GM21737 (cell line): ENCODE measurements around the gene CEP170B.

Source experiments
- ATAC-seq: cut with Tn5 transposase; IDR thresholded peaks from one replicate; pipeline ENCODE4 v1.9.1; 2021; ENCODE audit warnings: mild to moderate bottlenecking, moderate library complexity; ENCODE audit not compliant: unreplicated experiment

Gene CEP170B

GRCh38 chr14:104866451-104867370 lies 1.6 kb downstream of the CEP170B start:
- ATAC-seq = no peak

- ATAC-seq = no peak
Observed at GRCh38 chr14:104867371-104868059, 2.4 kb downstream of the CEP170B start.

DNA sequence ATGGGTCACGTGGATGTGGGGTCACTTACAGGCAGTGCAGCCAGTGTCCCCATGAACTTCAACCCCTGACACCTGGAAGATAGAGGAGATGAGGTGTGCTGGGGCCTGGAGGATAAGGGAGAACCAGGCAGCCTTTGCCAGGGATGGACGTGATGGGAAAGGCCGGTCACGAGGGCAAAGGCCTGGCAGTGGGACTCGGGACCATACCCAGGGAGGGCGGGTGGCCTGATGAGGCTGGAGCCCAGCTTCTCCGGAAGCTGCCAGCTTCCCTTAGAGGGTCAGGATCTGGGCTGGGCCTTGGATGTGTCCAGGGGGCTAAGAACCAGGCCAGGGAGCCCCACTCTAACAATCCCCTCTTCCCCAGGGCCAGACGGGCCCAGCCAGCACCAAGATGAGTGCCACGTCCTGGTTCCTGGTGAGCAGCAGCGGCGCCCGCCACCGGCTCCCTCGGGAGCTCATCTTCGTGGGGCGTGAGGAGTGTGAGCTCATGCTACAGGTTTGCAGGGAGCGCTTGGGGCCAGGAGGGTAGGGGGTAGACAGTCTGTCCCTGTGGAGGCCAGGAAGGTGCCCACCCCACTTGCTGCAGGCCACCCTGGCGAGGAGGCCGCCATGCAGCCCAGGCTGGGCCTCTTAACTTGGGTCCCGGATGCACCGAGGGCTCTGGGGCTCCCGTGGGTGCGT lies 3.1 kb downstream of the CEP170B start:
- no peak for ATAC-seq

DNA sequence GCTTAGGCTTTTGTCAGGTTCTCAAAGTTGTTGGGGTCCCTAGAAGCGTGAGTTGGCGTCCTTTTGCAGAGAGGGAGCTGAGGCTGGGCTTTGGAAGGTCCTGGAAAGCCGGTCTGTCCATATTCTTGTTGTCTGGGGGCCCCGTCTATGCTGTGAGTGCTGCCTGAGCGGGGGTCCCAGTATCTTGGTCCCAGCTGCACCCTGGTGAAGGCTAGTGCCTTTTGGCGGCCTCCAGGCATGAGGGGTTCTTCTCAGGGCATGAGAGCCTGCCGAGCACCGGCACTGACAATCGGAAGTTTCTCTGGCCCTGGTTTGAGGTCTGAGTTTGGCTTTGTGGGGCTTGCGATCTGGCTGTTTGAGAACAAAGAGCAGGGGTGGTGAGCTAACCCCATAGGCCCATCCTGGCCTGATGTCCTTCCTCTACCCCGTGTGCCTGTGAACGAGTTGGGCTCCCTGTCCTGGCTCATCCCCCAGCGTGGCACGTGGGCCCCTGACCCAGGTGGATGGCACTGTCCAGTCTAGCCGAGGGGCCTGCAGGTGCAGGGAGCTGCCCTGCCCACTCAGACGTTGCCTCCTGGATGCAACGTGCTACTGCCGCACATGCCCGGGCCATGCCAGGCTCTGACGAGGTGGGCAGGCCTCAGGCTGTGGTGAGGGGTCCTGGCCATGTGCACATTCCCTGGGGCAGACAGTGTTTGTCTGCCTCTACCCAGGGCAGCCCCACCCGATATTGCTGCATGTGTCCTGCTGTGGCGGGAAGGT lies 3.9 kb downstream of the CEP170B start:
- ATAC-seq = no peak

DNA sequence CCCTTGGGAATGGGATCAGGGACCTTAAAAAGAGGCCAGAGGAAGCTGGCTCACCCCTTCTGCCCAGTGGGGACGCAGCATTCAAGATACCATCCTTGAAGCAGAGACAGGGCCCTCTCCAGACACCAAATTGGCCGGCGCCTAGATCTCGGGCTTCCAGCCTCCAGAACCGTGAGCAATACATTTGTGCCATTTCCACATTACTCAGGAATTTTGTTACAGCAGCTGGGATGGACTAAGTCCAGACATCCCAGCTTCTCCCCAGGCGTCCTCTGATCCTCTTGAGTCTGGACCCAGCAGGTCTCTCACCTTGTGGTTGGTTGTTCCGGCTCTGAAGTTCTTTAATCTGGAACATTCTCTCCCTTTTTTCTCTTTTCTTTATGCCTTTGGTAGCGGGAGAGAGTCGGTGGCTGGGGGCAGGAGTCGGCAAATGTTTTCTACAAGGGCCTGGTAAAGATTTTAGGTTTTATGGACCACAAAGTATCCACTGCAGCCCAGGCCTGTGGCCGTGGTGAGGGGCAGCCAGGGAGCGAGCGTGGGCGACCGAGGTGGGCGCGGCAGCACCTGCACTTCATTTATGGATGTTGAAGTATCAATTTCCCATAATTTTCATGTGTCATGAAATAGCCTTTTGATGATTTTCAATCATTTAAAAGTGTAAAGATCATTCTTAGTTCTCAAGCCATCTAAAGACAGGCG lies 4.8 kb downstream of the CEP170B start:
- ATAC-seq = no peak

GRCh38 chr14:104870368-104871144 lies 5.5 kb downstream of the CEP170B start:
- ATAC-seq = no peak

GRCh38 chr14:104871145-104871655 lies 6.1 kb downstream of the CEP170B start:
- ATAC-seq = no peak

DNA sequence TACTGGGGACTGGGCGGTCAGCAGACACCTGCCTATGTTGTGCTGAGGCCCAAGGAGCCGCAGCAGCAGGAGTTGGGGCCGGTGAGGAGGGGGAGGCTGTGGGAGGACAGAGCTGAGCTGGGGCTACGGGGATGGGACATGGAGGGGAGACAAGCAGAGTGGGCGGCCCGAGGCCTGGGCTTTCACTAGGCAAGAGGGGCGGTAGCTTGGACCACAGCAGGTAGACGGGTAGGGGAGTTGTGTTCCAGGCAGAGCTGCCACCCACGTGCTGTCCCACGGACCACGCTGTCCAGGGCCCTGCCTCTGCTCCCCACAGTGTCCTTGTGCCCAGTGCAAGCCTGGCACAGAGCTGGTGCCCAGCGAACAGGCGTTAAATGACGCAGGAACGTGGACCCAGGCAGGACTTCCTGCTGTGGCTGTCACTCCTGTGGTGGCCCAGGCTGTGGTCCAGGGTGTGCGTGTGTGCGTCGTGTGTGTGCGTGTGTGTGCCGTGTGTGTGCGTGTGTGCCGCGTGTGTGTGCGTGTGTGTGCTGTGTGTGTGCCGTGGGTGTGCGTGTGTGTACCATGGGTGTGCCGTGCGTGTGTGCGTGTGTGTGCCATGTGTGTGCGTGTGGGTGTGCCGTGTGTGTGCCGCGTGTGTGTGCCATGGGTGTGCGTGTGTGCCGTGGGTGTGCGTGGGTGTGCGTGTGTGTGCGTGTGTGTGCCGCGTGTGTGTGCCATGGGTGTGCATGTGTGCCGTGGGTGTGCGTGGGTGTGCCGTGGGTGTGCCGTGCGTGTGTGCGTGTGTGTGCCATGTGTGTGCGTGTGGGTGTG lies 6.8 kb downstream of the CEP170B start:
- ATAC-seq = no peak

DNA sequence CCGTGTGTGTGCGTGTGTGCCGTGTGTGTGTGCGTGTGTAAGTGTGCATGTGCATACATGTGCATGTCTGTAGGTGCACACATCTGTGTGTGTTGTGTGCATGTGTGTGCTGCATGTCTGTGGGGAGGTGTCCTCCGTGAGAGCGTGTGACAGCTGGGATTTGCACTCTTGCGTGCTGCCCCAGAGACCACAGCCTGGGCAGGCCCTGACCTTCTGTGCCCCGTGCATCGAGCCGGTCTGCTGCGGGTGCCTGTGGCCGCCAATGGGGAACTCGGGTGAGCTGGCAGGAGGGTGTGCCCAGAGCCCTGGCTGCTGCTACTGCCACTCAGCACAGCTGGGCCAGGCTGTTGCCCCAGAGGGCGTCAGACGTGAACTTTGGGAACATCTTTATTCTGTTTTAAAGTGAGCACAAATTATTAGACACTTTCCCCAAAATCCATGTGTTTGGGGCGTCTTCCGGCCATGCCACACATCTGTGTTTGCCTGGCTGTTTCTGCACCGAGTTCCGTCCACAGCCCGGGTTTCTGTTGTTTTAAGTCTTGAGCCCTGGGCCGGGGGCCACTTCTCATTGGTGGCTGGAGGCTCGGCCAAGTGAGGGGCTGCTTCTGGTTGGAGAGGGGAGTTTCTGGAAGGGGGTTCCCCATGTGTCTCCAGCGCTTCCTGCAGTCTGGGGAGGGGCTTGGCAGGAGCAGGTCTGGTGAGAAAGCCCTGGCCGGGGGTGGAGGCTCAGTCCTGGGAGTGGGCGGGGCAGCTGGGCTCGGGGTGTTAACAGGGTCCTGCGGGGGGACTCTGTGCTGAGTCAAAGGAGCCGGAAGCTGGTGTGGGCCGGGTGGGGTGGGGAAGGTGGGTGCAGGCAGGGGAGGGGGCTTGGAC lies 7.6 kb downstream of the CEP170B start:
- no peak for ATAC-seq

DNA sequence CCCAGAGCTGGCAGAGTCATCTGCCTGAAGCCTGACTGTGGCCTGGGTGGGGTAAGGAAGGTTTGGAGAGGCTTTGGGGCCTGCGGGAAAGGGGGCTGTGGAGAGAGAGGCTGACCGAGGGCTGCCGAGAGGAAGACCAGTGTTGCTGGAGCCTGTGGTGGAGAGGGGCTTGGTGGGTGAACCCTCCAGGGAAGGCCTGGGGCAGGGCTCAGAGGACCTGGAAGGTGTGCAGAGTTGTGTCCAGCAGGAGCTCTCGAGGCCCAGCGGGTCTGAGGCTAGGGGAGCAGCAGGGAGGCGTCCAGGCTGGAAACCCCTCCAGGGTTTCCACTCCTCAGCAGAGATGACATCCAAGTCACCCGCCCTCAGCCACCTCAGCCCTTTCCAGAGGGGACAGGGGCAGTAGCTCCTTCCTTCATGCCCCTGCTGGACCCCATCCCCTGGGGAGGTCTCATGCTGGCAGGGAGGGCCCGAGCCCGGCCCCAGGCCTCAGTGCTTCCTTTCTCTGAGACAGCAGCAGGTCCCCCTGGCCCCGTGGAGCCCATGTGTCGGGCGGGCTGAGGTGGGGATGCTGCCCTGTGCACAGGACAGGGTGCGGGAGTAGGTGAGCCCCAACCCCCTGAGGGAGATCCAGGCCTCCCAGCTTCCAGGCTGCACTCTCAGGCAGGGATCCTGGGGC lies 8.4 kb downstream of the CEP170B start:
- ATAC-seq = no peak

- ATAC-seq = no peak
Observed at GRCh38 chr14:104874110-104874531, 9.1 kb downstream of the CEP170B start.

- no peak for ATAC-seq
Observed at GRCh38 chr14:104874571-104875411, 9.7 kb downstream of the CEP170B start.

GRCh38 chr14:104875412-104875751 lies 10.3 kb downstream of the CEP170B start:
- no peak for ATAC-seq

DNA sequence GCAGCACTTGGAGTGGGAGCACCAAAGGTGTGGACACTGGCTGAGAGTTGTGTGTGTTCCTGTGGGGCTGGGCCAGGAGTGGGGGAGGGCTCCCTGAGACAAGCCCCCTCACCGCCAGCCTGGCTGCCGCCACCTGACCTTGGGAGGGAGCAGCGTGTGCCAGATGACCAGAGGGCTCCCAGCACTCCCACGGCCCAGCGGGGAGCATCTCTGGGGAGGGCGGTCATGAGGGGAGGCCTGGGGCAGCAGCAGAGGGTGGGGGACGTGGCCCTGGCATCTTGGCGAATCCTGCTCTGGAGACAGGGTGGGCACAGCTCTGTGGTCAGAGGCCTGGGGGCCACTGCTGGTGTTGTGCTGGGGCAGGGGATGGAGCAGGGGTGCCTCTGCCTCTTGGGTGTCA lies 10.7 kb downstream of the CEP170B start:
- no peak for ATAC-seq

DNA sequence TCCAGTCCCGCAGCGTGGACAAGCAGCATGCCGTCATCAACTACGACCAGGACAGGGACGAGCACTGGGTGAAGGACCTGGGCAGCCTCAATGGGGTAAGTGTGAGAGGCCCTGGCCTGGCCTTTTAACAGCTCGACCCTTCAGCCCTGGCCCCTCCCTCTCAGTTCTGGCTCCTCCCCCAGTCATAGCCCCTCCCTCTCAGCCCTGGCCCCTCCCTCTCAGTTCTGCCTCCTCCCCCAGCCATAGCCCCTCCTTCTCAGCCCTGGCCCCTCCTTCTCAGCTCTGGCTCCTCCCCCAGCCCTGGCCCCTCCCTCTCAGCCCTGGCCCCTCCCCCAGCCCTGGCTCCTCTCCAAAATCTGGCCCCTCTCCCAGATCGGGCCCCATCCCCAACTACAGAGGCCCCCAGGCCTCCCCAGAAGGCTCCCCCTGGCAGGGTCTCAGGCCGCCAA lies 11.2 kb downstream of the CEP170B start:
- no peak for ATAC-seq
